IPS-NIHi11 (cell line): Measurements from ENCODE around the gene DUSP2.

Source experiments
- DNase-seq: peaks from one replicate; pipeline ENCODE4 v3.0.0; 2012; ENCODE audit warnings: mixed read lengths, low spot score

Gene DUSP2

DNA sequence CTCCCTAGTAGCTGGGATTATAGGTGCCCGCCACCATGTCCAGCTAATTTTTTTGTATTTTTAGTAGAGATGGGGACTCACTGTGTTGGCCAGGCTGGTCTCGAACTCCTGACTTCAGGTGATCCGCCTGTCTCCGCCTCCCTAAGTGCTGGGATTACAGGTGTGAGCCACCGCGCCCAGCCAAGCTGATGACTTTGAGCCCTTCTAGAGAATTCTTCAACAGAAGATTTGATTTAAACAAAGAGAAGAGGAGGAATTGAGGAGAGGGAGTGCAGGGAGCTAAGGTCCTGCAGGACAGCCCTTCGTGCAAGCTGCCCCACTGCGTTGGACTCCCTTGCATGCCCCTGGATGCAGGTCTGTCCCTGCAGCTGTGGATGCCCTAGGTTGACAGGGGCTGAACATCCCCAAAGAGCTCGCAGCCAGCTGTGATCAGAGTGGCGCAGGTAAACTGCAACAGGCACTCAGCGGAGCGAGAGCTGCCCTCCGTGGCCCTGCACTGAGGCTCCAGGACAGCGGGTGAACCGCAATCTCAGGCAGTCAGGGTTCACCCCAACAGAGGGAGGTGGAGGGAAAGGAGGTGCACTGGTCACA lies 42.5 kb downstream of the DUSP2 start:
- no peak for DNase-seq

DNA sequence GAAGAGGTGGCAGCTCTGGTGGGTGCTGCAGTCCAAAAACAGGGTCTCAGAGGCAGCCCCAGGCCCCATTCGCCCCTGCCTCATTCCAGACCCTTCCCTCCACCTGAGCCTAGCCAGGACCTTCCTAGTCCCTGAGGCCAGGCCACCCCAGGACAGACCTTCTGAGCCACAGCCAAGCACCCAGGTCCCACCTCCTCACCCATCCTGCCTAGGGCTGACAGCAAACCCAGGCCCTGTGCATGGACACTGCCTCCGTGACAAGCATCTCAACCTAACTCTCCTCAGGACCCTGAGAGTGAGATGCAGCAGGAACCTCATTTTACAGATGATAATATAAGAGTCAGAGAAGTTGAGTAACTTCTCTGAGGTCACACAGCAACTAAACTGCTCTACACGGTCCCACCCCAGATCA lies 44.3 kb downstream of the DUSP2 start:
- no peak for DNase-seq

DNA sequence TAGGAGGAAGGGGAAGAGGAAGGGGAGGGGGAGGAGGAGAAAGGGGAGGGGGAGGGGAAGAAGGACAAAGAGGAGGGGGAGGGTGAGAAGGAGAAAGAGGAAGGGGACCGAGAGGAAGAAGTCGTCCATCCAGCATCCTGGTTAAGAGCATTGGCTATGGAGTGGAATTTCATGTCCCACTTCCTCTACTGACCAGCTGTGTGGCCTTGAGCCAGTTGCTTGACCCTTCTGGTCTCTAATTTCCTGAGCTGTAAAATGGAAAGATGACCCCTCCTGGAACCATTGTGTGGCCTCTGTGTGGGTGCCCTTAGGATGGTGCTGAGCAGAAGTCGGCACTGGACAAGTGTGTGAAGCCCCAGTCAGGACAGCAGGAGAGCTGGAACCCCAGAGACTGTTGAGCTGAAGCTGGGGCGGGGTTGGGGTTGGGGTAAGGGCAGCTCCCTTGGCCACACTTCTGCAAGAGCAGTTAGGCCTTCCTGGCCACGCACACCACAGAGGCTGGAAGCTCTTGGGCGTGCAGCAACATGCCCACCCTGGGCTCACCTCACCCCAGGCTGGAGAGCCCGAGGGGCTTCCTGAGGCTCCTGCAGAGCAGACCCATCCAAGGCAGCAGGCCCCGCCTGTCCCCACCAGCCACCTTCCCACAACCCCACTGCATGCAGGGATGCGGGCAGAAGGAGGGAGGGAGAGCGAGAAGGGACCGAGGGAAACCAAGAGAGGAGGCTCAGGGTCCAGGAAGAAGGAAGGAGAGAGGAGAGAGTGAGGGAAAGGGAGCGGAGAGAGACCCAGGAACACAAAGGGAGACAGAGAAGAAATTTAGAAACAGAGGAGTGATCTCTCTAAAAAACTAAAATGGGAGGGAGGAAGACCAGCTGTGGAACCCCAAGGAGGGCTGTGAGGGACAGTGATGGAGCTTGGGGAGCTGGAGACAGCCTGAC lies 45.1 kb downstream of the DUSP2 start:
- no peak for DNase-seq

GRCh38 chr2:96098900-96099590 lies 46.2 kb downstream of the DUSP2 start:
- DNase-seq: no peak

DNA sequence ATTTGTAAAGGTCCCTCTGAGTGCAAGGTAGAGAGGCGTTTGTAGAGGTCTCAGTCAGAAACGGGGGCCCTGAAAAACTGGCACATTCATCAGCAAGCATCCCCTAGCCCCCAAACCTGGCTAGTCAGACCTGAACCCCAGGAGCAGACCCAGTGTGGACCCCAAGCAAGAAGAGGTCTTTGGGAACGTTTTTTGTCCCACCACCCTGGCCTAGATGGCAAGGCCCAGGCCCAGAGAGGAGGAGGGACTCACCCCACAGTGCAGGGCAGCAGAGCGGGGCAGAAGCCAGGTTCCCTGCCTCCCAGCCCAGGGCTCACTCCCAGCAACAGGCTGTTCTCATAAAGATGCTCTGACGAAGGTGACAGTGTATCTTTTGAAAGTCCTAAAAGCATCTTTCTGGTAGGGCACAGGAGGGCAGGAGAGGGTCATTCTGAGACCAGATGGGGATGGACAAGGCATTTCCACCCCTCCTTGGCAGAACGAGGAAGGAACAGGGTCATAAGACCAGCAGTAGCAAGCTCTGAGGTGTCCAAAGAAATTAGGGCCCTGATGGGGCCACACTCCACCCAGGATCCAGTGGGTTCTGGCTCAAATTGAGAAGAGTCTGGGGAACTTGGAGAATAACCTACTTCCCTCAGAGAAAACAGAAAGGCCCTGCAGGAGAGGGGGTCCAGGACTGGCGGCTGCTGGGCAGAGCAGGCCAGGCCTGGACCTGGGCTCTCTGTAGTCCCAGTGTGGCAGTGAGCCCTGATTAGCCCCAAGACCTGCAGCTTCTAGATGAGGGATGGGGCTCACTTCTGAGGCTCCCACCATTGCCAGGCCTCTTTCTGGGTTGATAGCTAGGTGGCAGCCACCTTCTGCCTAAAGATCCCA lies 47.1 kb downstream of the DUSP2 start:
- no peak for DNase-seq

DNA sequence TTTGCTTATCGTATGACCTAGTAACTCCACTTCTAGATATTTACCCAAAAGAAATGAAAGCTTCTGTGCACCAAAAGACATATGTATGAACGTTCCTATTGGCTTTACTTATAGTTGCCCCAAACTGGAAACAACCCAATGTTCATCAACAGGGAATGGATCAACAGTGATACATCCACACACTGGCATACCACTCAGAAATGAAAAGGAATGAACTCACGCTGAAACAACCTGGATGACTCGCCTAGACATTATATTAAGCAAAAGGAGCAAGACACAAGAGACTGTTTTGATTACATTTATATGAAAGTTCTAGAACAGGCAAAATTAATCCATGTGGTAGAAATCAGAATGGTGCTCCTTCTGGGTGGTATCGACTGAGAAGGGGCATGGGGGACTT lies 47.8 kb downstream of the DUSP2 start:
- DNase-seq: no peak

GRCh38 chr2:96095116-96095636 lies 50.1 kb downstream of the DUSP2 start:
- DNase-seq: no peak

DNA sequence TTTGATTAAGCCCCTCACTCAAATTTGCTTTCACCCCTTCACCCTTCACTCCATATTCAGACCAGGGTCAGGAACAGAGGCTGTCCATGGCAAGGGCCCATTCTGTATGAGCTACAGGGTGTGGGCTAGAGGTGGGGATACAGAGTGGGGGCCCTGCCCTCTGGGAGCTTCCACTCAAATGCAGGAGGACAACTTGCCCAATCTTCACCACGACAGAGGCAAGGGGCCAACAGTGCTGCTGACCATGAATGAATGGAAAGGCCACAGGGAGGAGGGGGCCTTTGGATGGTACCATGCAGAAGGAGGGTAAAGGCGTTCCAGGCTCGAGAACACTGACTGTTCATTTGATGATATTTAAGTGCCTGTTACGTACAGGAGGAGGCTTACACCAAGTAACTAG lies 51.7 kb downstream of the DUSP2 start:
- DNase-seq: no peak
